Left ventricle myocardium inferior (tissue), 1 donor: ENCODE data around the gene PCAT7. TPM values are rescaled to one million over a fixed set of nuclear protein-coding genes. Genes with fewer than 3 reads are reported as not detected.

Experiments
- DNase-seq: peaks from one replicate; pipeline ENCODE4 v3.0.0-alpha.2; 2020
- H3K27ac ChIP-seq: fragments of 200-600 bp; replicated peaks from 2 replicates; pipeline ENCODE4 v1.8.0; 2021
- H3K27me3 ChIP-seq: fragments of 200-600 bp; 2 replicates; pipeline ENCODE4 v1.8.0; 2021; ENCODE audit warnings: low read depth
- H3K36me3 ChIP-seq: fragments of 200-600 bp; 2 replicates; pipeline ENCODE4 v1.8.0; 2021
- H3K4me1 ChIP-seq: fragments of 200-600 bp; 2 replicates; pipeline ENCODE4 v1.8.0; 2021
- H3K4me3 ChIP-seq: fragments of 200-600 bp; 2 replicates; pipeline ENCODE4 v1.8.0; 2021; ENCODE audit warnings: mild to moderate bottlenecking, moderate library complexity
- H3K9me3 ChIP-seq: fragments of 200-600 bp; replicated peaks from 2 replicates; pipeline ENCODE4 v1.8.0; 2021
- CTCF ChIP-seq: fragments of 200-600 bp; IDR thresholded peaks from 2 replicates; pipeline ENCODE4 v1.8.0; 2021; ENCODE audit warnings: antibody characterized with exemption, mild to moderate bottlenecking, borderline replicate concordance
- intact Hi-C: fragments of 100-400 bp; cut with micrococcal nuclease; formaldehyde crosslinking; loops from one replicate; pipeline ENCODE4 v1.11.0; 2022
- total RNA-seq: library from RNA; stranded (reverse); fragmentation: NEBNext Ultra II Directional; extraction: Animal tissue kit (Norgen Biotek cat#: 25700); gene quantifications from one replicate; pipeline ENCODE4 v1.2.1, GENCODE V29; 2021
- donor health status: DM: no; HTN: yes; CAD: no; lungs with severe emphysema.

PCAT7 gene
- total RNA-seq, 1 donor from 2014 or later = not detected

DNA sequence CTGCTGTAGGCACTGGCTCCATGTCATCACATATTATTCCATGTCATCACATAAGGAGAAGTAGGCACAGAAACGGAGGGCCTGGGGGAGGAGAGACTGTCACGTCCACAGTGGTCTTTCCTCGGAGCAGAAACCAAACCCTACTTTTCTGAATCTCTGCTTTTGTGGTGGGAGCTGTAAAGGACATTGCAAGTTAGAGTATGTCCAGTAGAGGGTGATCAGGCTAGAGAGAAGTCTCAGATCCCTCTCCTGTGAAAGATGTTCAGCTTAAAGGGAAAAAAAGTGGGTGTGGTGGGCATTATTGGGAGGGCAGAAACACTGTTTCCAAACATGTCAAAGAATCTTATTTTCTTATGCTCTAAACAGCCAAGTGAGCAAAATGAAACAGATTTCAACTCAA lies 58.1 kb downstream of the PCAT7 start:
- no peak for TF ChIP-seq CTCF
- intact Hi-C loops = no loop called here

GRCh38 chr9:94619026-94619425 lies 64.1 kb downstream of the PCAT7 start:
- H3K9me3 ChIP-seq = no peaks in the 10 kb centered on the region
- no peak overlapping the region for H3K27ac ChIP-seq
- no peaks in the 10 kb centered on the region for H3K4me1 ChIP-seq
- H3K4me3 ChIP-seq = no peak overlapping the region
- no peak for TF ChIP-seq CTCF
- no peaks in the 10 kb centered on the region for H3K27me3 ChIP-seq
- intact Hi-C loops = no loop called here
- H3K36me3 ChIP-seq = no peaks in the 10 kb centered on the region
- no peak for DNase-seq

More for the DNA sequence above, 58.1 kb downstream of the PCAT7 start:
- H3K36me3 ChIP-seq = no peaks in the 10 kb centered on the region
- no peak for DNase-seq
- no peak overlapping the region for H3K4me3 ChIP-seq
- no peak overlapping the region for H3K27ac ChIP-seq
- H3K9me3 ChIP-seq = no peaks in the 10 kb centered on the region
- no peaks in the 10 kb centered on the region for H3K4me1 ChIP-seq
- H3K27me3 ChIP-seq = peaks cover 25% of the 10 kb centered on the region

Other genes starting within 250 kb of the PCAT7 start
- gene NUTM2F, start 226.4 kb upstream of the PCAT7 start, total RNA-seq = not detected
- gene FBP2, start 38.7 kb downstream of the PCAT7 start, total RNA-seq = 0.33 TPM
- gene FBP1, start 84.4 kb downstream of the PCAT7 start, total RNA-seq = 0.74 TPM
- 175 TPM for gene AOPEP, start 171.6 kb downstream of the PCAT7 start, total RNA-seq